Activated CD4-positive, alpha-beta T cell treated with anti-CD3 and anti-CD28 coated beads, Interleukin-2, amount 50 U/mL, for 24 hours (primary cell): Measurements from ENCODE around the gene TUSC2.

ENCODE experiments used
- DNase-seq, 2 donors: peaks; one replicate each; pipeline ENCODE4 v3.0.0-alpha.2; 2020; ENCODE audit warnings: low read depth in 1 of 2, low spot score in 1 of 2

Gene TUSC2

DNA sequence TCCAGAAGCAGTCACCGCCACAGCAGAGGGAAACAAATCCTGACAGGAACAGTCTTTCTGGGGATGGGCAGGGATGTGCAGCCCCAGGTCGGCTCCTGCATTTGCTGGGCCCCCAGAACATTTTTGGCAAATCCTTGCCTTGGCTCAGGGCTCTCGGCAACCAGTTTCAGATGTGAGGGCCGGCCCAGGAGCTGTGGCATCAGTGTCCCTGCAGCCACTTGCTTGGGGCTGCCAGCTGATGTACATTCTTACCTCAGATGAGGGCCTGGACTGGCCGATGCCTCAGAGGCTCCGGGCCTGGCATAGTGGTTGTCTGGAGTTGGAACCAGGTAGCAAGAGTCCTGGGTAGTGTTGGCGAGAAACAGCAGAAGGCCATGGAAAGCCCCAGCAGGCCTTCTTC, 26.8 kb upstream of the TUSC2 start:
- DNase-seq: no peak

DNA sequence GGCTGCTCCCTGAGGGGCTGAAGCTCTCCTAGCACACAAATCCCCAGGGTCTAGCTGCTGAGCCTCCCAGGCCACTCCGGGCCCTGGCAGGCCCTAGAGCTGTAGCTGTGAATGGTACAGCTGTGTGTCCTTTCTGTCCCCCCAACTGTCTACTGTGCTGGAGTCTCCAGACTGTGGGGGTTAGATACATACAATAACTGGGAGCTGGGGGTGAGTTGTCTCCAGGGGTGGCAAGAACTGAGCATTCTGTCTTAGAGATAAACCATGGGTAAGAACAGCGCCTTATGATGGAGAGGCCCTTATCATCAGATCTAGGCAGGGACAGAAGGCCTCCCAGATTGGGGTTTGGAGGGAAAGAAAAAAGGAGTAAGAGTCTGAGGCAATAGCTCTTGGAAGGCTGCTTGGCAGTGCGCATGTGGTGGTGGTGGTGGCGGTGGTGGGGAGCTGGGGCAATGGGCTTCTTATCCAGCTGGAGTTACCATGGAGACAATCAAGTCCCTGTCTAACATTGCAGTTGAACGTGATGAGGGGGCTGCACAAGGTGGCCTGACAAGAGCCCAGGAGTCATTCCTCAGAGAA, 26.3 kb upstream of the TUSC2 start:
- no peak for DNase-seq

DNA sequence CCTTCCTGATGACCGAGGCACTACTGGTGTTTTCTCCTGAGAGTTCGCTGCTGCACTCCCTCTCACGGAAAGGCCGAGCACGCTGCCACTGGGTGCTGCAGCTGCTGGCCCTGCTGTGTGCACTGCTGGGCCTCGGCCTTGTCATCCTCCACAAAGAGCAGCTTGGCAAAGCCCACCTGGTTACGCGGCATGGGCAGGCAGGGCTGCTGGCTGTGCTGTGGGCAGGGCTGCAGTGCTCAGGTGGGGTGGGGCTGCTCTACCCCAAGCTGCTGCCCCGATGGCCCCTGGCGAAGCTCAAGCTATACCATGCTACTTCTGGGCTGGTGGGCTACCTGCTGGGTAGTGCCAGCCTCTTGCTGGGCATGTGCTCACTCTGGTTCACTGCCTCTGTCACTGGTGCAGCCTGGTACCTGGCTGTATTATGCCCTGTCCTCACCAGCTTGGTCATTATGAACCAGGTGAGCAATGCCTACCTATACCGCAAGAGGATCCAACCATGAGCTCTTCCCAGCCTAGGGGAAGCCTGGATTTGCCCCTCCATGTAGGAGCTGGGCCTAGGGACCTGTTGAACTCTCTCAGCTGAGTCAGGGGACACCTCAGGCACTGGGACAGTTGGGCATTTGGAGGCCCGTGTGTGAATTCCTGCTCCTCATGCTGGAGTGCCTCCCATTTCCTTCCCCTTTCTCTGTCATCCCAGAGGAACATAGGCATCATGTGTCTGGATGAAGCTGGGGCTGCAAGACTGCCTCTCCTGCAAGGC, 25.4 kb upstream of the TUSC2 start:
- no peak for DNase-seq

DNA sequence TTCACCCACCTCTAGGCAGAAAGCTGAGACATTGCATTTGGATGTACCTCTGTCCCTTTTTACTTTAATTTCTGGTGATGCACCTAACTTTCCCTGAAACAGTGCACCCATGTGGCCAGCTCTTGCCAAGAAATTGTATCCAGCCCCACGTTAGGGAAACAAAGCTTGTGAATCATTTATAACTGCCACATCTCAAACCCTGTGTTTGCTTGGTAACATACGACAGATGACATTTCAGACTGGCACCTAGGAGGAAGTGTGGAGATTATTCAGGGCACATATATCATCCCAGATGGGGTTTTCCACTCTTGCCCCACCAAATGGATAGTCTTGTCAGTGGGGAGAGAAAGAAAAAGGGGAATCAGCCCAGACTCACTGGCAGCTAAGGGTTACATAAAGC, 24.8 kb upstream of the TUSC2 start:
- no peak for DNase-seq

DNA sequence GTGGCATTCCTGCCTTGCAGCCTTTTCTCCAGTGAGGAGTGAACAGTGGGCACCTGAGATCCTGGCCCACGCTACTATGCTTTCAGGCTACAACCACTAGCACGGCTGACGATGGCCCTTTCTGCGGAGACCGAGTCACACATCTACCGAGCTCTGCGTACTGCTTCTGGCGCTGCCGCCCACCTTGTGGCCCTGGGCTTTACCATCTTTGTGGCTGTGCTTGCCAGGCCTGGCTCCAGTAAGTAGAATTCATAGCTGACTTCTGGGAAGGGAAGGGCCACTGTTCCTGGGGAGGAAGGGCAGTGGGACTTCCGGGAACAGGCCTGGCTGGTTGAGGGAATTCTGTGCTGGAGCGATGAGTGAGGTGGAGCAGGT, 23.3 kb upstream of the TUSC2 start:
- DNase-seq: no peak

DNA sequence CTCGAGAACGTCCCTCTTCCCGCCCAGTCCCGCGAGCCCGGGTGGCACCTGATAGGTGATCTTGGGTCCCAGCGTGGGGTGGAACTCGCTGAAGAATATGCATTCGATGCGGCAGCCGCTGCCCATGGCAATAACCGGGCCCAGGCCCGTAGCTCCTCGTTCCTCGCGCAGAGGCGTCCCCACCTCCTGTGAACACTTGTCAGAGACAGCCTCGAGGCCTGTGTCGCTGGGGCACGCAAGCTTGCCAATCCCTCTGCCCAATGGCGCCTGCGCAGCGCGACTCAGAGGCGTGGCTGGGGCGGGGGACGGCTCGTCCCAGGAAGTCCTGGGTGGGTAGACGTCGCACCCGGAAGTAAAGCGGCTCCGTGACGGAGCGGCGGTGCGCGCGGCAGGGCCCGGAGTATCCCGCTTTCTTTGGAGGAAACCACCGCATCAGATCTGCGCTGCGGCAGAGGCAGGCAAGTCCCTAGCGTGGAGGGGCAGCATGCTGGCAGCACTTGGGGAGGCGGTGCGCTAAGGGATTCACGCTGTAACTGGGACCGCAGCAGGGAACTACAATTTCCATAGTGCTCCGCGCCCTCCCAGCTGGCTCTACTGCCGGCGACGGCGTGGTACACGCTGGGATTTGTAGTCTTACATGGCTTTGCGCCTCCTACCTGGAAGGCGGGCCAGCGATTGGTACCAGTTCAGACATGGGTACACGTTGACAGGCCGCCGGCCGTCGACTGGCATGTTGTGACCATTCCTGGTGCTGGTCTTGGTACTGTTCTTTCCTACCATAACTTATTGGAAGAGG, 22.7 kb upstream of the TUSC2 start, which contains the start of the genes CYB561D2 and NPRL2:
Gene CYB561D2 (plus strand): TSS at position 336 of the 796 bp plus-strand sequence. CDS start 572 bp downstream, outside the sequence.
Gene NPRL2 (minus strand): TSS at position 249 of the 796 bp plus-strand sequence. CDS start 123 bp downstream, at position 126.
- DNase-seq: peak; percentile 98

DNA sequence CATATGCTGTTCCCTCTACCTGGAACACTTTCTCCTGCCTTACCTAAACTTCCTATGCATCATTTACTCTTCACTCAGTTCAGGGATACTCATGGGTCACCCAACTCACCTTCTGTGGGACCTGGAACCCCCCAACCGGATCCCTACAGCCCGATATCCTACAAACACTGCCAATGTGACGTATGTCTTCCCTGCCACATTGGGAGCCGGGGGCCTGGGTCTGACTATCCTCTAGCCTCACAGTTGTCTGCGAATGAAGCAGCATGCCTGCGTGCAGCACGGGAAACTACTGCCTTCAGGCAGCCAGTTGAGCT, 22.1 kb upstream of the TUSC2 start:
- DNase-seq: no peak

DNA sequence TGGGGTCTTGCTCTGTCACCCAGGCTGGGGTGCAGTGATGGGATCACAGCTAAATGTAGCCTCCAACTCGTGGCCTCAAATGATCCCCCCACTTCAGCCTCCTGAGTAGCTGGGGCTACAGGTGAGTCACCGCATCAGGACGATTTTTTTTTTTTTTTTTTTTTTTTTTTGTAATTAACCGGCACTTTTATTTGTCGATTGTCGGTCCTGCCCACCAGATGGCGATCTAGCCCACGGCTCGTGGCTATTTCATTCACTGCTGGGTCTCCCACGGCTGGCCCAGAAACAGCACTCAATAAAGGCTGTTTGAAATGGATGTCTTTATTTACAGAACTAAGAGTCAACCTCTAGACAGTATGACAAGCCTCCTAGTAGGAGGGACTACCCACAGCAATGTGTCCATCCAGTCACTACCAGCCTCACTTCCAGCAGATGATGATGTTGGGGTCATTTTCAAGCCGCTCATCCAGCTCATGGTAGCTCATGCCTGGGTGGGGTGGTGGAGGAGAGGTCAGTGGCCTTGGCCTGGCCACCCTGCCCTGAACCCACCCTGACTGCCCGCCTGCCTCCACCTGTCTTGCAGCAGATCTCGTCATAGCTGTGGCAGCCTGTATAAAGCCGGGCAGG, 19.3 kb upstream of the TUSC2 start:
- DNase-seq: peak; percentile 47 to 65

DNA sequence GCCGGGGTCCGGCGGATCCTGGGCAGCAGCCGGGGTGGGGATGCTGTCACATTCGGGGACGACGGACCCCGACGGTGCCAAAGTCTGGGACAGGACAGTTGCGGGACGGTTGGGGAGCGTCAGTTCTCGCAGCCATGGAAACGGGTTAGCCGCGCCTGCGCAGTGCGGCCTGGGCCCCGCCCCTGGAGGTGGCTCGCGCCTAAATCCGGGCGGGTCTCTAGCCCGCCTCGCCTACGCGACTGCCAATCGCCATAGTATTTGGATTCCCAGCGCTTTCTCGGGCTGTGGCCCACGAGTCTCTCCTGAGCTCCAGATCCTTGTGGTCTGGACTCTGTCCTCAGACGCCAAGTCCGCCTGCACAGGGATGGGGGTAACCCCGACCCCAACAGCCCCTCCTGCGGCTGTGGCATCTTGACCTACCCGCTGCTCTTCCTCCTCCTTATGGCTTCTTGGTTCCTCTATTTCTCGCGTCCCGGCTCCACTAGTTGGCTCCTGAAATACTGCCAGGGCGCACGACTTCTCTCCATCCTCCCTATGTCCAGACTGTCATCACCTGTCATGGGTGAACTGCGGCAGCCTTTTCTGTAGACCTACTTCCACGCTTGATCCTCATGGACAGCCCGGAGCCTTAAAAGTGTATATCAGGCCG, 17.7 kb upstream of the TUSC2 start, which contains the start of gene ZMYND10:
Gene ZMYND10 (minus strand): TSS at position 147 of the 649 bp plus-strand sequence. CDS start 153 bp downstream, outside the sequence.
- peak; percentile 52 to 57 for DNase-seq

DNA sequence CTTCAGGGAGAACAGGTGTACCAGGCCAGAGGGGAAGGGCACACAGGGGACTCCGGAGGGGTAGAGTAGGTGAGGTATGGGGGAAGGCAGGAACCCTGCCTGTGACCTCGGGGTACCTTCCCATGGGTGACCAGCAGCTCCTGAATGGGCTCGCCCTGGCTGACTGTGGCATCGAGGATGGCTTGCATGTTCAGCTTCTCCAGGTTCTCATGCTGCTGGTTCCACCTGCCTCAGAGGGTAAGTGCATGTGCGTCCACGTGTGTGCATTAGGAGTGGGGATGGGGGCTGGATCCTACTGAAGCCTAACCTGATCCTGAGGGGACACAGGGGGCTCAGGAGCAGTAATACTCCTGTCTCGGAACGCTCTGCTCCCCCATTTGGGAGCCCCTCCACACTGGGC, 17.0 kb upstream of the TUSC2 start:
- DNase-seq: no peak

DNA sequence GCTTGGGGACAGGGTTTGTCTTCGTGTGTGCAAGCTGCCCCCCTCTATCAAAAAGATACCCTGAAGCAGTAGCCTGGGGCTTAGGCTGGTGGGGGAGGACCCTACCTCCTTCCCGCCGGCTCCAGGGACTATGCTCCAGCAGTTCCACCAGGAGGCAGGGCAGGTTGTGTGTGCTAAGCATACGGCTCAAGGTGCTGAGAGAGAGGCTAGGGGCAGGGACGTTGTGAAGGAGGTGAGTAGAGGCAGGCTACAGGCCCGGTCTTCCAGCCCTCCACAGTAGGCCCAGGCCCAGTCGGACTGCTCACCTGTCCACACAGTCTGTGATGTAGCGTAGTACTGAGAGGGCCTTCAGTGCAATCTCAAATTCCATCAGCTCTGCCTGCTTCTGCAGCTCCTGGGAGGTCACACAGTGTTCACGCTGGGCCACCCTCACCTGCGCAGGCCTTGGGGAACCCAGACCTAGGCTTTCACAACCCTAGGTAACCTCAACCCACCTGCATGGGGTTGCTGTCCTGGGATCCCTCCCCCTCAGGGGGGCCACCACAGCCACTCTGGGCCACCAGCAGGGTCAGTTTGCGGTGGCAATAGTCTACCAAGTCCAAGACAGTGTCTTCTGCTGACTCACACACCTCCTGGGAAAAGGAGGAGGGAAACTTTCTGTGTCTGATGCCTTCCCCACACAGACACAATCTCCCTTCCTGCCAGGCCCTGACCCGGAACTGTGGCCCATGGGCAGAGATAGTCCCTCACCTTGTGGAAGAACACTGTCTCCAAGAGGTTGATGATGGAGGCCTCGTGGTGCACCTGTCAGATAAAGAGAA, 15.0 kb upstream of the TUSC2 start:
- DNase-seq: no peak

DNA sequence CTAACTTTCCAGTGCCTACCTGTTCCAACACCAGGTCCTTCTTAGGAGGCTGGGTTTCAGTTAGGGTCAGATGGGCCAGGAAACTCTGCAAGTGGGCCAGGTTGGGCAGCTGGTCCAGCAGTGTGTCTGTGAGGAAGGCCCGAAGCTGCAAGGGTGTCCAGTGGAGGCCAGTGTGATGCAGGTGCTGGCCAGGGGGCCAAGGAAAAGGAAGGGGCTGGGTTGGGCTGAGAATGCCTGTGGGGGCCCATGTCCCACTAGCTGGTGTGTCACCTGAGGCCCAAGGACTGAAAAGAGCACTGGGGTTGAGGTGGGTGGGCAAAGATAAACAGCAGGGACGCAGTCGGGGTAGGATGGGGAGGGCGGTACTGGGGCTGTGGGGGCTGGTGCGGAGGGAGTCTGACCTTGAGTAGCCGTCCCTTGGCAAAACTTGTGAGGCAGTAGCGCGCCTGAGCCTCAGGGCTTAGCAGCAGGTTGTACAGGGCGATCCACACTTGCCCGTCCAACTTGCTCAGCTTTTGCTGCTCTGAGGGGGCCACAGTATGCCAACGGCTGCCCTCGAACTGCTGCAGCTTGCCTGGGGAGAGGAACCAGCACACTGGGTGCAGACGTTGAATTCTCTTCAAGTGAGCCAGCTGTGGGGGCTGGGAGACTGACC, 14.1 kb upstream of the TUSC2 start:
- DNase-seq: no peak

DNA sequence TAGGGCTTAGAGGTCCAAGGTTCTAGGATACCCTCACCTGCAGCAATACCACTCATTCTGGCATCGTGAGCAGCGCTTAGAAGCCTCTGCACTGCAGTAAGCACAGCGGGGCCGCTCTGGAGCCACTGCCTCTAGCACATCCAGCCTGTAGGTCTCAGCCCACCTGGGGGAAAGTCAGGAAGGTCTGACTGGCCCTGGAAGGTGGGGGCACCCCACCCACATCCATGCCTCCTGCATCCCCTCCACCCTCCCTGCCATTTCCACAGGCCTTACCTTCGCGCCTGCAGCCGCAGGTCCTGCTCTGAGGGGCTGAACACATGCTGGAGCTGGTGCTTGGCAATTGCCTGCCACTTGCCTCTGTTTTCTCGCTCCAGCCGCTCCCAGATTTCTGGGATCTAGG, 13.5 kb upstream of the TUSC2 start:
- DNase-seq: no peak

DNA sequence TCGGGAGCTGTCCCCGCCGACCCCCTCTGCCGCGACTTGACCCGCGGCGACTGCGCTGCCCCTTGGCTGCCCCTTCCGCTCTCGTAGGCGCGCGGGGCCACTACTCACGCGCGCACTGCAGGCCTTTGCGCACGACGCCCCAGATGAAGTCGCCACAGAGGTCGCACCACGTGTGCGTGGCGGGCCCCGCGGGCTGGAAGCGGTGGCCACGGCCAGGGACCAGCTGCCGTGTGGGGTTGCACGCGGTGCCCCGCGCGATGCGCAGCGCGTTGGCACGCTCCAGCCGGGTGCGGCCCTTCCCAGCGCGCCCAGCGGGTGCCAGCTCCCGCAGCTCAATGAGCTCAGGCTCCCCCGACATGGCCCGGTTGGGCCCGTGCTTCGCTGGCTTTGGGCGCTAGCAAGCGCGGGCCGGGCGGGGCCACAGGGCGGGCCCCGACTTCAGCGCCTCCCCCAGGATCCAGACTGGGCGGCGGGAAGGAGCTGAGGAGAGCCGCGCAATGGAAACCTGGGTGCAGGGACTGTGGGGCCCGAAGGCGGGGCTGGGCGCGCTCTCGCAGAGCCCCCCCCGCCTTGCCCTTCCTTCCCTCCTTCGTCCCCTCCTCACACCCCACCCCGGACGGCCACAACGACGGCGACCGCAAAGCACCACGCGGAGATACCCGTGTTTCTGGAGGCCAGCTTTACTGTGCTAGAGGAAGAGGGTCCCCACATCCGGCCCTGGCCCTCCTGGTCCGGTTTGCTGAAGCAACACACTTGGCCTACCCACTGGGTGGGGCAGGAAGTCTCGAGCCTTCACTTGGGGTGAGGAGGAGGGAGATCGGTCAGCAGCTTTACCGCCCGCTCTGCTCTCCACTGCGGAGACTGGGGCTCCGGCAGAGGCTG, 12.7 kb upstream of the TUSC2 start, which contains the start of gene RASSF1:
Gene RASSF1 (minus strand): TSS at position 389 of the 882 bp plus-strand sequence. CDS start 31 bp downstream, at position 358.
- DNase-seq: peak in 1 of 2 donors; percentile 36

DNA sequence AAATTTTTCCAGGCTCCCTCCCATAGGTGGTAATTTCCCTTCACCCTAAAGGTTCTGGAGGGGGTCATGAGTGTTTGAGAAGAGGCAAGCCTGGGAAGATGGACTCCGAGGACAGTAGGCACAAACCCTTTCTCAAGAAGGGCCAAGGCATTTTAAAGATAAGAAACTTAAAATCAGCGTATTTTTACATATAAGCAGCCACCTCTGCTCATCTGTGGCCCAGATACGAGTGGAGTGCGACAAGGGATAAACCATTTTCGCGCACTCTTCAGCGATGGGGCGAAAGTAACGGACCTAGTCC, 12.1 kb upstream of the TUSC2 start:
- no peak for DNase-seq

DNA sequence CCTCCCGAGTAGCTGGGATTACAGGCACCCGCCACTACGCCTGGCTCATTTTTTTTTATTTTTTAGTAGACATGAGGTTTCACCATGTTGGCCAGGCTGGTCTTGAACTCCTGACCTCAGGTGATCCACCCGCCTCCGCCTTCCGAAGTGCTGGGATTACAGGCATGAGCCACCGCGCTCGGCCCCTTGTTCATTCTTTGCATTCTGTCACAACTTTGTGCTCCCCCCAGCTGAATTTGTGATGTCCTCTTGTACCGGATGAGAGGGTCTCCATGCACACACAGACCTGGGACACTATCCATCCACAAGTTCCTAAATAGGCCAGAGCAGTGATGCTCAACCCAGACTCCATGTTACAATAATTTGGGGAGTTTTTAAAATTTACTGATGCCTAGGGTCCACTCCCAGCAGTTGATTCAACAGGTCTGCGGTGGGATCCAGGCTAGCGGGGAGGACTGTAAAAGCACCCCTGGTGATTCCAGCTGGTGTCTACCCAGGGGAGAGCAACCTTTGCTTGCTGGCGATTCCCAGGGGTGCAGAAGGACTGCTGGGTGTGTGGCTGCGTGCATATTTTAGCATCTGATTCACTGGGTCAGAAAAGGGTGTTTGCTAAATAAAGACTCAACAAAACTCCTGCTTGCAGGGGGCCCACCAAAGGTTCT, 11.6 kb upstream of the TUSC2 start:
- no peak for DNase-seq

DNA sequence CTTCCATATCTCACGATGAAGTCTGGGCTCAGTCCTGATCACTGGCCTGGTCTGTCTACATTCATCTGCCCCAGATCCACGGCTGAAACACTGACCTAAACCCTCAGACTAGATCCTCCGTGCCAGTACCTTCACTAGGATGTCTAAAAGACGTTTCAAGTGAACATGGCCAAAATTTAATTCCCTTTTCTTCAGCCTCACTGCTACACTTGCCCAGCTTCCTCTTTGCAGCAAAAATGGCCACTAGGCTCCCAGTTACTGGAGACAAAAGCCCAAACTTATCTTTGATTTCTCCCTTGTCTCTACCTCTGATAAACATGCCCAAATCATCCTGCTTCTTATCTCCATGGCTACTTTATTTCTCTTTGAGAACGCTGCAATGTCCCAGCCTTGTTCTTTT, 10.9 kb upstream of the TUSC2 start:
- no peak for DNase-seq

DNA sequence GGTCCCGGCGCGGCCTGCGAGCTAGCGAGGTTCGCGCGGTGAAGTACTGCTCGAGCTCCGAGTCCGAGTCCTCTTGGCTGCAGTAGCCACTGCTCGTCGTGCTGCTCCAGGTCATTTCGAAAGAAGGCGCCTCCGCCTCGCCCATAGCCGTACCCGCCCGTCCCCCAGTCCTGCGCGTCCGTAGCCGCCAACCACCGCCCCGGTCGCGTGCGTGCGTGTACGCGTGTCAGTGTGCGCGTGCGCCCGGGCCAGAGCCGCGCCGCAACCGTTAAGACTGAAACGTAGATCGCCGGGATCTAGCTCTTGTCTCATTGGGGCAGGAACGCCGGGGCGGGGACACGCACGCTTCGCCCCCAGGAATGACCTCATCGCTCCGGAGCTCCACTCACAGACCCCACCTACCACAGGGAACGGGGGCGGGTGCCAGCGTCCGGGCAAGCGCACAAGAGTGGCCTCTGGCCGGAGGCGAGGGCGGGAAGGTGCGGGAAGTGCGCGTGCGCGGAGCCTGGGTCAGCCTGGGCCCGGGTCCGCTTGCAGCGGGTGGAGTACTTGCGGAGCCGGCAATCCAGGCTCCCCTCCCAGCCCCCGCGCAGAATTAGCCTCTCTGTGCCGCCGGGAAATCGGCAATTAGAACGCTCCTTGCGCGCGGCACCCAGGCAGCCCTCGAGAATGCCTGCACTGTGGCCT, 9.3 kb upstream of the TUSC2 start:
- DNase-seq: peak; percentile 88 to 94
